ENCODE data around the gene WNT7B. TPM values are rescaled to one million over a fixed set of nuclear protein-coding genes. Genes with fewer than 3 reads are reported as not detected.

The WNT7B gene
- total and polyA plus RNA-seq, 2 of the 8 experiments (the other 6 are each of a cell fraction or from before 2014, with no cell fraction given), result 0.14 to 0.24 TPM

DNA sequence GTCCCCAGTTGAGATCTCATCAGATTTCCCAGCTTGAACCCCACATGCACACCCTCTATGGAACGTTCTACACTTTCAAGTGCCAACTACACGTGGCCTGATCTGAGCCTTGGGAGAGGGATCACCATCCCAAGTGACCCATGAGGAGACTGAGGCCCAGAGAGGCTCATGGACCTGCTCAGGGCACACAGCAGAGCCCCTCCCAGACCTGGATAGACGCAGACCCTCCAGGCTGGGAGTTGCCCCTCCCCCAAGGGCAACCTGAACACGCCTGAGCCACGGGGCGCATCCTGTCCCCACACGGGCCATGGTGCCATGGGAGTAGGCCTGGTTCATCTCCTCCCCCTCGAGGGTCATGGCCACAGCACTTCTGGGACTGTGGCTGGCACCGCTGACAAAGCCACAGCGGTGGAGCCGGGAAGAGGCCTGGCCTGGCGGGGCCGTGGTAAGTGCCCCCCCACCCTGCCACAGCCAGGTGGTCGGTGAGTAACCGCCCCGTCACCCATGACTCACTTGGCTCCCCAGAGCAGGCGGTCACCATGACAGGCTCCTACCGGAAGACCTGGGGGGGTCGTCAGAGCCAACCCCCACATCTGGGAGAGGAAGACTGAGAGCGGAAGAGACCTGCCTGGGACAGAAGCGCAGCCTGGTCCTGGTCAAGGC, 8.1 kb downstream of the WNT7B start:
- peaks cover 1% of the 10 kb centered on the region; the same call in 1 of the 2 replicates for H3K23me2 ChIP-seq (ENCODE audit: low read depth, low read length)
- no peaks in the 10 kb centered on the region for H3K79me2 ChIP-seq (ENCODE audit: control insufficient read depth in 1 of 2, insufficient read depth in 2 of 2, low read length in 2 of 2)
- no peak overlapping the region for H3K4me3 ChIP-seq (ENCODE audit: extremely low read depth in 1 of 4, insufficient read depth in 2 of 4, low read depth in 3 of 4, low read length in 4 of 4)
- no peak overlapping the region for H3K14ac ChIP-seq (ENCODE audit: insufficient read length)
- H2BK20ac ChIP-seq (ENCODE audit: low read length), result no peak overlapping the region
- H3K4me1 ChIP-seq (replicated peaks in 1 of 4; ENCODE audit: control insufficient read depth in 3 of 4, insufficient read depth in 4 of 4, low read length in 3 of 4), result peaks cover 0 to 50% (median 35%) of the 10 kb centered on the region in 4 experiments; a peak in 6 of 7 replicates
- peaks cover 0 to 16% (median 0%) of the 10 kb centered on the region in 4 experiments; a peak in 3 of 8 replicates for H3K36me3 ChIP-seq (ENCODE audit: control insufficient read depth in 2 of 4, insufficient read depth in 4 of 4, low read length in 3 of 4)
- H2BK5ac ChIP-seq (ENCODE audit: low read depth, low read length), result 0 out of 2 replicates have a peak overlapping the region, but pooled peaks have one; percentile 26
- H4K91ac ChIP-seq (replicated peaks; ENCODE audit: insufficient read length, low read length), result peak overlapping the region; percentile 52
- no peak overlapping the region for H3K27ac ChIP-seq (ENCODE audit: low read depth, low read length)
- no peak overlapping the region for H2BK120ac ChIP-seq (replicated peaks; ENCODE audit: low read depth, low read length)
- H3K4ac ChIP-seq (replicated peaks; ENCODE audit: insufficient read length, low read depth, low read length), result no peak overlapping the region
- no peak overlapping the region for H4K5ac ChIP-seq (ENCODE audit: insufficient read length, low read depth, low read length)
- H2BK15ac ChIP-seq (ENCODE audit: low read length), result peak overlapping the region; percentile 75; the same call in 1 of the 2 replicates
- no peak overlapping the region for H3K23ac ChIP-seq (ENCODE audit: insufficient read length)
- H4K20me1 ChIP-seq (replicated peaks in 1 of 2; ENCODE audit: control insufficient read depth in 1 of 2, insufficient read depth in 2 of 2, low read length in 2 of 2), result peaks cover 0 to 11% of the 10 kb centered on the region in 2 experiments
- H4K8ac ChIP-seq (ENCODE audit: extremely low read depth, insufficient read depth, low read length), result peak overlapping the region; percentile 9; the same call in 1 of the 2 replicates
- 80% methylated on average over 16 of the region's 21 CpGs; no CpG with 5 or more reads in 1 of the 2 experiments for WGBS, 2 experiments (ENCODE audit: extremely low coverage in 1 of 2, insufficient coverage in 1 of 2, insufficient read length in 1 of 2, insufficient replicate concordance in 2 of 2, low coverage in 1 of 2, low lambda C conversion rate in 2 of 2, missing lambda C conversion rate in 1 of 2)
- H3K4me2 ChIP-seq (ENCODE audit: insufficient read depth in 1 of 2, low read depth in 2 of 2, low read length in 2 of 2), result no peak overlapping the region
- no peak overlapping the region for H3K56ac ChIP-seq (replicated peaks; ENCODE audit: insufficient read length, low read depth, low read length)
- H2AK5ac ChIP-seq (ENCODE audit: low read depth, low read length), result peak overlapping the region; percentile 80; the same call in 1 of the 2 replicates
- DNase-seq (ENCODE audit: low read depth in 1 of 2, low spot score in 2 of 2) (no peak), FAIRE-seq (no peak)
- no peaks in the 10 kb centered on the region for H3K79me1 ChIP-seq (ENCODE audit: low read depth, low read length)
- no peak overlapping the region for H2AFZ ChIP-seq (ENCODE audit: low read length)
- peak overlapping the region; percentile 68; the same call in 1 of the 2 replicates for H2BK12ac ChIP-seq (ENCODE audit: low read depth, low read length)
- H3K9ac ChIP-seq (replicated peaks in 1 of 4; ENCODE audit: extremely low read depth in 1 of 4, low read depth in 3 of 4, low read length in 3 of 4), result no peak overlapping the region
- POLR2A ChIA-PET (ENCODE audit: partially characterized antibody), result interaction anchor here (1.5 kb wide), 1 partner anchor 65 kb away, joined by 3 read pairs; no protein-coding TSS in a partner anchor
- H3K27me3 ChIP-seq (replicated peaks in 1 of 4; ENCODE audit: control insufficient read depth in 3 of 4, extremely low read depth in 1 of 4, insufficient read depth in 3 of 4, low read length in 3 of 4), result peaks cover 38 to 77% (median 67%) of the 10 kb centered on the region in 4 experiments
- CTCF ChIA-PET (ENCODE audit: partially characterized antibody), result interaction anchor here (0.6 to 3.8 kb wide), 21 partner anchors 9 to 395 kb away, joined by 3 to 25 read pairs (median 4); no protein-coding TSS in a partner anchor
- peak overlapping the region; percentile 32; the same call in 1 of the 2 replicates for H3K18ac ChIP-seq (ENCODE audit: extremely low read depth, low read length)
- peaks cover 5 to 14% of the 10 kb centered on the region in 2 experiments; a peak in 3 of 4 replicates for H3K9me3 ChIP-seq (ENCODE audit: insufficient read depth in 2 of 2, low read depth in 1 of 2, low read length in 1 of 2)
- TF ChIP-seq HDAC6 (IDR thresholded peaks at IDR 0.05; ENCODE audit: low read depth, low read length) (no peak), SIX5 (IDR thresholded peaks at IDR 0.05; ENCODE audit: low read depth, low read length) (no peak), TAF1 (IDR thresholded peaks at IDR 0.05; ENCODE audit: low read depth, low read length) (no peak), SP4 (IDR thresholded peaks at IDR 0.05; ENCODE audit: low read length) (no peak), CBX8 (IDR thresholded peaks at IDR 0.05; ENCODE audit: borderline replicate concordance, low read depth, low read length) (no peak), PHF8 (conservative IDR thresholded peaks at IDR 0.05; ENCODE audit: low read depth, low read length) (no peak), BRCA1 (IDR thresholded peaks at IDR 0.05; ENCODE audit: low read depth, low read length) (no peak), ZNF274 (IDR thresholded peaks at IDR 0.05; ENCODE audit: borderline replicate concordance, extremely low read depth, low read length) (no peak), RFX5 (IDR thresholded peaks at IDR 0.05; ENCODE audit: borderline replicate concordance, low read depth, low read length) (no peak)
